CD4-positive, alpha-beta T cell treated with Interleukin-4 for 4 hours (primary cell): ENCODE results near the gene FES.
"Not testable (repeated sequence)": the region's sequence is repeated elsewhere in the genome, so short reads cannot be mapped to it uniquely, and the experiment has no call there.

ENCODE experiments used
- DNase-seq: peaks from one replicate; pipeline ENCODE4 v3.0.0-alpha.2; 2020

Gene FES

GRCh38 chr15:90883976-90884718, at the start of gene FES:
Gene FES, plus strand, starts transcription at chr15:90884504. Its CDS starts 542 bp downstream, at chr15:90885046.
- DNase-seq, result no peak

- DNase-seq, result no peak
These were observed 49.7 kb upstream of the FES start for GRCh38 chr15:90834626-90835025.

GRCh38 chr15:90836296-90836871, 47.9 kb upstream of the FES start:
- no peak for DNase-seq

GRCh38 chr15:90837094-90837493, 47.2 kb upstream of the FES start:
- no peak for DNase-seq

GRCh38 chr15:90838139-90838538, 46.2 kb upstream of the FES start:
- DNase-seq, result peak; percentile 80

- no peak for DNase-seq
These were observed 45.8 kb upstream of the FES start for GRCh38 chr15:90838544-90838943.

- DNase-seq, result no peak
These were observed 44.9 kb upstream of the FES start for GRCh38 chr15:90839187-90840071.

GRCh38 chr15:90840157-90840855, 44.0 kb upstream of the FES start:
- no peak for DNase-seq

- no peak for DNase-seq
These were observed 43.4 kb upstream of the FES start for GRCh38 chr15:90840954-90841353.

- no peak for DNase-seq
These were observed 39.6 kb upstream of the FES start for GRCh38 chr15:90844696-90845095.

GRCh38 chr15:90845201-90845949, 38.9 kb upstream of the FES start:
- peak; percentile 39 for DNase-seq

- DNase-seq, result not testable (repeated sequence)
These were observed 34.9 kb upstream of the FES start for GRCh38 chr15:90849424-90849823.

- DNase-seq, result peak; percentile 32
These were observed 33.2 kb upstream of the FES start for GRCh38 chr15:90851114-90851513.

GRCh38 chr15:90851940-90852339, 32.4 kb upstream of the FES start:
- DNase-seq, result peak; percentile 24

- DNase-seq, result no peak
These were observed 29.2 kb upstream of the FES start for GRCh38 chr15:90855139-90855538.

- DNase-seq, result no peak
These were observed 27.0 kb upstream of the FES start for GRCh38 chr15:90857337-90857736.

- no peak for DNase-seq
These were observed 26.3 kb upstream of the FES start for GRCh38 chr15:90857883-90858443.

- DNase-seq, result no peak
These were observed 24.8 kb upstream of the FES start for GRCh38 chr15:90859234-90860131.

- DNase-seq, result no peak
These were observed 23.9 kb upstream of the FES start for GRCh38 chr15:90860450-90860849.

- no peak for DNase-seq
These were observed 23.2 kb upstream of the FES start for GRCh38 chr15:90860942-90861675.
